LoVo (cell line): ENCODE measurements around the gene ALLC.

Experiments used
- DNase-seq: peaks from one replicate; pipeline ENCODE4 v3.0.0-alpha.2; 2016; ENCODE audit warnings: low spot score

ALLC gene

GRCh38 chr2:3751251-3751650, 93.3 kb downstream of the ALLC start:
- DNase-seq: no peak

GRCh38 chr2:3751806-3752205, 93.8 kb downstream of the ALLC start:
- DNase-seq: no peak
